ENCODE data around the gene PRXL2B.

Gene PRXL2B

DNA sequence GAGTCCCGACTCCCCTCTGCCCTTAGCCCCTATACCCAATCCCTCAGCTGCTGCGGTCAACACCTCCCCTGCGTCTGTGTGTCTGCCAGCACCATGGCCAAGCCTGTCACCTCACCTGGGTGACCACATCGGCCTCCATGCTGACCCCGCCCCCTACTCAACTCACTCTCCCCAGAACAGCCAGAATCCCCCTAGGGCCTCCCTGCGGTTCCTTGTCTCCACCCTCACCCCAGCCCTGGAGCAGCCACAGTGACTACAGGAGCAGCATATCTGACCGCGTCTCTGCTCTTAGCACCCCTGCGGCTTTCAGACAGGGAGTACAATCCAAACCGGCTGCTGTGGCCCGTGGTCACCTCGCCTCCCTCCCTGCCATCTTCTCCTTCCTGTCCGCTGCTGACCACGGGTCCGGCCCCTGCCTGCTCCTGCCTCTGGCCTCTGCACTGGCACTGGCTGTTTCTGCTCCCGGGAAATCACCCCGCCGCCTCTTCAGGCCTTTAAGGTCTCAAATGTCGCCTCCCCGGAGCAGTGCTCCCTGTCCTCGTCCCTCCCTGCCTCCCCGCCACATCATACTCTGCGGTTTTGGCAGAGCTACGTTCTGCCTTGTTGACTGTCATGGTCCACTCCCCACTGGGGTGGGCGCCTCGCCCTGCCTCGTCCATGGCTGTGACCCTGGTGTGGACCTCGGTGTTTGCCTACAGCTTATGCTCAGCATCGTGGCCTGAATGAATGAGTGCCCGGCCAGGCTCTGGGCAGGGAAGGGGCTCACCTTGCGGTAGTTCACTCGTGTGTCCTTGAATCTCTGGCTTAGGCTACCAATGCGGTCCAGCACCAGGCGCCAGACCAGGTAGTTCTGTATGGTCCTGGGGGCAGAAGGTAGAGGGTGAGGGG lies 11.1 kb downstream of the PRXL2B start:
- no peak for TF ChIP-seq CTCF (IDR thresholded peaks at IDR 0.05; ENCODE audit: low read depth, low read length)

DNA sequence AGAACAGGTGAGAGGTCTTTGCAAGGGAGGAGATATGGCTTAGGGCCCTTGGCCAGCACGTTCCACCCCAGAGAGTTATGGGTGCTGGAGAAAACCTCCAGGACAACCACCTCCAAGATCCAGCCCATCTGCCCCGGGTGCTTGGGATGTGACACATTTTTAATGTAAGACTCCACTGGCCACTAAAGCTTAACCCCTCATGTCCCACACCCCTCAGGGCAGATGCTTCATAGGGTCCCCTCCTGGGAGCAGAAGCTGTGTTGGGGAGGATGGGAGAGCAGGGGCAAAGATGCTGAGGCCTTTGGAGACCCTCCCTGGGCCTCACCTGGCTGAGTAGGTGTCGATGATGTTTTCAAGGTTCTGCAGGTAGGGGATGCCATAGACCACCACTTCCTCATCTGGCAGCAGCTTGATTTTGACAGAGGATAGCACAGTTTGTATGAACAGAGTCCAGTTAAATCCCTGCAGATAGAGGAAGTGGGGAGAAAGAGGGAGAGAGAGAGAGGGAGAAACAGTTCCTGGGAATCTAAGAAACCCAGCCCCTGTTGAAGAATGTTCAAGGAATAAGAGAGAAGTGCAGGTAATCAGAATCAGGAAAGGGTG lies 11.9 kb downstream of the PRXL2B start:
- TF ChIP-seq CTCF (IDR thresholded peaks at IDR 0.05; ENCODE audit: low read depth, low read length) = no peak
- DNase-seq (ENCODE audit: low read depth in 2 of 2) = no peak
- H3K4me3 ChIP-seq (replicated peaks in 1 of 2; ENCODE audit: low read depth in 2 of 2, low read length in 2 of 2) = no peak overlapping the region

More for the DNA sequence above, 11.1 kb downstream of the PRXL2B start:
- no peak for DNase-seq (ENCODE audit: low read depth in 2 of 2)
- no peak overlapping the region for H3K4me3 ChIP-seq (replicated peaks in 1 of 2; ENCODE audit: low read depth in 2 of 2, low read length in 2 of 2)

- no peak for DNase-seq (ENCODE audit: low read depth in 2 of 2)
- TF ChIP-seq CTCF (IDR thresholded peaks at IDR 0.05; ENCODE audit: low read depth, low read length) = no peak
- H3K4me3 ChIP-seq (replicated peaks in 1 of 2; ENCODE audit: low read depth in 2 of 2, low read length in 2 of 2) = no peak overlapping the region
Observed at GRCh38 chr1:2601721-2602303, 15.2 kb downstream of the PRXL2B start.

DNA sequence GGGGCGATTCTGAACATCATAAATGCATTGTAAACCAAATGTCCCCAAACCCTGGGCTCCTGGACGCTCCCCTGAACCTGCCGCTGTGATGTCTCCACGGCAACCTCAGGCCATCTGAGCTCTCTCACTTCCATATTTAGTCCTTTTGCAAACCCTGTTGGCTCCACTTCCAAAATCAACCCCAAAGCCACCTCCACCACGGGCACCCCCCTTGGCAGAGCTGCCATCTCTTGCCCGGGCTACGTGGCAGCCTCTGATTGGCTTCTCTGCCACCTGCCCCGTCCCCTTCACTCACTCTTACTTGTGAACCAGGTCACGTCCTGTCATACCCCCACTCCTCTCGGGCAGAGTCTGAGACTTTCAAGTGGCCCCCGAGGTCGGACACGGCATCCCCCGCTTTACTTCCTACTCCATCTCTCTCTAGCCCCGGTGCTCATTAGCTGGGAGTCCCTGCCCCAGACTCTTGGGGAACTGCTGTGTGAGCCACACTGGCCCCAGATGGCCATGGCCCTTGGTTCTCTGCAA lies 15.8 kb downstream of the PRXL2B start:
- H3K4me3 ChIP-seq (replicated peaks in 1 of 2; ENCODE audit: low read depth in 2 of 2, low read length in 2 of 2) = no peak overlapping the region
- TF ChIP-seq CTCF (IDR thresholded peaks at IDR 0.05; ENCODE audit: low read depth, low read length) = no peak
- DNase-seq (ENCODE audit: low read depth in 2 of 2) = no peak

- no peak for TF ChIP-seq CTCF (IDR thresholded peaks at IDR 0.05; ENCODE audit: low read depth, low read length)
- DNase-seq (ENCODE audit: low read depth in 2 of 2) = no peak
- H3K4me3 ChIP-seq (replicated peaks in 1 of 2; ENCODE audit: low read depth in 2 of 2, low read length in 2 of 2) = no peak overlapping the region
Observed at GRCh38 chr1:2602866-2603520, 16.4 kb downstream of the PRXL2B start.

DNA sequence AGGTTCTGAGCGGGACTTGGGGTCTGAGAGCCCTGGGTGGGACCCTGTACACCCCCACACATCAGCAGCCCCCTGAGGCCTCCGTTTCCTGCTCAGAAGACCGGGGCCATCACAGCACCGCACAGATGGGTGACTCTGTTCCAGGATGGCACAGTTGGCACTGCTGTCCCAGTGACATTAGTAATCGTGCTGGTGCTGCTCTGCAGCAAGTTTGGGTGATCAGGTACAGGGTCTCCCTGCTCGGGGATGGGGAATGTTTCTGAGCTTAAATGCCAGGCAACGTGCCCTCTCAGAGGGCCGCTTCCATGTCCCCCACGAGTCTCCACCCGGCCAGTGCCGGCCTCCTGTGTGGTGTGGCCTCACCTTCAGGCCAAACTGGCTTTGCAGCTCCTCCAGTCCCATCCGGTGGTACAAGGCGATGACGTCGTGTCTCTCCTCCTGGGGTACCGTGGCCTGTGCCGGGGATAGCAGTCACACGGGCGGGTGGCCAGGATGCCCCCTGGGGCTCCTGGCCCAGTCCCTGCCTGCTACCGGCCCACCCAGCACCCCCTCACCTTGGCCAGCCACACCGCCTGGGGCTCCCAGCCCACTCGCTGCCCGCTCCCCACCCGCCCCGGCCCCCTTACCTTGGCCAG lies 17.1 kb downstream of the PRXL2B start:
- no peak for DNase-seq (ENCODE audit: low read depth in 2 of 2)
- no peak for TF ChIP-seq CTCF (IDR thresholded peaks at IDR 0.05; ENCODE audit: low read depth, low read length)
- H3K4me3 ChIP-seq (replicated peaks in 1 of 2; ENCODE audit: low read depth in 2 of 2, low read length in 2 of 2) = no peak overlapping the region

Data from cardiac fibroblast (primary cell).